ENCODE results near the gene MAP7.
"Not testable (repeated sequence)": the region's sequence is repeated elsewhere in the genome, so short reads cannot be mapped to it uniquely, and the experiment has no call there.

- not testable (repeated sequence) for TF ChIP-seq EZH2 (IDR thresholded peaks at IDR 0.05; ENCODE audit: insufficient read depth, poor library complexity, severe bottlenecking); EZH2phosphoT487 (IDR thresholded peaks at IDR 0.05; ENCODE audit: insufficient read depth, low read depth)
Observed at GRCh38 chr6:136590846-136591245, 40.6 kb upstream of the MAP7 start.

All from GM23248 (cell line).